Esophagus muscularis mucosa (tissue), 4 donors: ENCODE data around the gene KRTAP4-5. TPM values are rescaled to one million over a fixed set of nuclear protein-coding genes. Genes with fewer than 3 reads are reported as not detected.
"Not testable (repeated sequence)": the region's sequence is repeated elsewhere in the genome, so short reads cannot be mapped to it uniquely, and the experiment has no call there.

Experiments
- DNase-seq: peaks from one replicate; pipeline ENCODE4 v3.0.0-alpha.2; 2017; ENCODE audit errors: extremely low spot score
- H3K27ac ChIP-seq, 4 donors: fragments of 200-600 bp; sonication (generic); replicated peaks in 1 of 4; 1 replicate in 3 of 4; 2 replicates in 1 of 4; pipeline ENCODE4 v1.5.1; 2016 to 2019; ENCODE audit warnings: mild to moderate bottlenecking in 1 of 4
- H3K27me3 ChIP-seq, 4 donors: fragments of 200-600 bp; sonication (generic); one replicate each; pipeline versions ENCODE4 v1.5.1 to v1.6.0; 2016 to 2019
- H3K36me3 ChIP-seq, 4 donors: fragments of 200-600 bp; sonication (generic); one replicate each; pipeline ENCODE4 v1.5.1; 2016 to 2019
- H3K4me1 ChIP-seq, 4 donors: fragments of 200-600 bp; sonication (generic); one replicate each; pipeline ENCODE4 v1.5.1; 2016 to 2019
- H3K4me3 ChIP-seq, 4 donors: fragments of 200-600 bp; sonication (generic); 1 replicate in 2 of 4; 2 replicates in 2 of 4; pipeline ENCODE4 v1.5.1; 2016 to 2019; ENCODE audit warnings: mild to moderate bottlenecking in 4 of 4, moderate library complexity in 1 of 4
- H3K9me3 ChIP-seq, 4 donors: fragments of 200-600 bp; sonication (generic); 1 replicate in 3 of 4; 2 replicates in 1 of 4; pipeline ENCODE4 v1.5.1; 2016 to 2019
- EP300 ChIP-seq: sonication (generic); formaldehyde crosslinking; IDR thresholded peaks from one replicate; pipeline ENCODE4 v1.6.1; 2017; ENCODE audit warnings: antibody characterized with exemption
- POLR2A ChIP-seq: fragments of 450-650 bp; IDR thresholded peaks from one replicate; pipeline ENCODE4 v1.6.1; 2017; ENCODE audit warnings: antibody characterized with exemption, moderate library complexity, mild to moderate bottlenecking, low read depth
- POLR2AphosphoS5 ChIP-seq, 2 donors: sonication (generic); formaldehyde crosslinking; IDR thresholded peaks; one replicate each; pipeline ENCODE4 v1.6.1; 2017; ENCODE audit warnings: antibody characterized with exemption in 2 of 2
- WGBS: methylation state at CpG from one replicate; pipeline ENCODE4 v1.1.5; 2018; 5-methylcytosine and 5-hydroxymethylcytosine counted together
- intact Hi-C: fragments of 100-400 bp; cut with DNase I; formaldehyde crosslinking; loops from one replicate; pipeline ENCODE4 v1.15.1; 2023
- total RNA-seq, 4 donors: library from RNA; depleted of rRNA; stranded (reverse); fragments of >200 nt; gene quantifications; one replicate each; pipeline versions ENCODE4 v1.1.0 to v1.2.1, GENCODE V29; 2016
- TF ChIP-seq, protein P1 (sequence below), 3 experiments: fragments of 200-600 bp in 2 of 3; fragments of 450-650 bp in 1 of 3; sonication (generic) in 2 of 3; IDR thresholded peaks; one replicate each; pipeline ENCODE4 v1.5.1; 2017 to 2019; ENCODE audit warnings: antibody characterized with exemption in 3 of 3, mild to moderate bottlenecking in 2 of 3, moderate library complexity in 1 of 3

KRTAP4-5 gene
- total RNA-seq, 4 donors from 2014 or later, result not detected

DNA sequence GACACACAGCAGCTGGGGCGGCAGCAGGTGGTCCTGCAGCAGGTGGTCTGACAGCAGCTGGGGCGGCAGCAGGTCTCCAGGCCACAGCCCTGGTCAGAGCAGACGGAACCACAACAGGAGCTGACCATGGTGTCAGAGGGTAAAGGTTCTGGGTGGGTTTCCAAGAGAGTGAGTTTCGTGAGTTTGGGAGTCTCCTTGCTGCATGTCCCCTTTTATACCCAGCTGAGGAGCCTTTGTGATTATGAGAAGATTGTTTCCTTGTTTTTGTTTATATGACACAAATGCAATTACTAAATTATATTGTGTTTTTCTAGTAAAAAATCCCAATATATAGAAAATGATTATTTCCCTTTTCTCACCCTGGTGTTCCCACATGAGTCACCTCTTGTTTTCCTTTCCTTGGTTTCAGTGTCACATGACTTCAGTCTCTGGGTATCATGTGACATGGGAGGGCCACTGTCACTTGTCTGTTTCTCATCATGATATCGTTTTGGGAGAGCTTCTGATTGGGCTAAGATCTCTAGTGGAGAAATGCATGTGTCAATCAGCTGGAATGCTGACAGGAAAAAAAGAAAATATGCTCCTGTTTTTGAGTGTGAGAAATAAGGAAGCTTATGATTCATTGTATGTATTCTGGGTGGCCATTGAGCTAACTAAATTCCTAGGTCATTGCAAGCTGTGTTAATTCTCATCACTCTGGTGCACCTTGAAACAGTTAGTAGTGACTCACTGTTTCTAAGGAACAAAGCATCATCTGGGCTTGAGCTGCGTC is 9.1 kb downstream of the KRTAP4-5 start, which contains the start of gene KRTAP4-6:
KRTAP4-6 (minus strand) TSS at position 185 of the 772 bp plus-strand sequence; CDS start at position 128, 57 bp downstream.
- Histone ChIP-seq H3K27ac (no peak within 1 kb of the TSS), H3K9me3 (peaks cover 0 to 35% (median 12%) of the 10 kb centered on the region in 4 donors), H3K4me1 (no peaks in the 10 kb centered on the region), H3K36me3 (no peaks in the 10 kb centered on the region), H3K27me3 (peaks cover 0 to 7% (median 0%) of the 10 kb centered on the region in 4 donors), H3K4me3 (no peak within 1 kb of the TSS)
- intact Hi-C loops, result no loop called here
- TF ChIP-seq POLR2AphosphoS5 (IDR thresholded peaks at IDR 0.05) (no peak), EP300 (no peak), POLR2A (no peak)
- TF ChIP-seq, protein P1, sequence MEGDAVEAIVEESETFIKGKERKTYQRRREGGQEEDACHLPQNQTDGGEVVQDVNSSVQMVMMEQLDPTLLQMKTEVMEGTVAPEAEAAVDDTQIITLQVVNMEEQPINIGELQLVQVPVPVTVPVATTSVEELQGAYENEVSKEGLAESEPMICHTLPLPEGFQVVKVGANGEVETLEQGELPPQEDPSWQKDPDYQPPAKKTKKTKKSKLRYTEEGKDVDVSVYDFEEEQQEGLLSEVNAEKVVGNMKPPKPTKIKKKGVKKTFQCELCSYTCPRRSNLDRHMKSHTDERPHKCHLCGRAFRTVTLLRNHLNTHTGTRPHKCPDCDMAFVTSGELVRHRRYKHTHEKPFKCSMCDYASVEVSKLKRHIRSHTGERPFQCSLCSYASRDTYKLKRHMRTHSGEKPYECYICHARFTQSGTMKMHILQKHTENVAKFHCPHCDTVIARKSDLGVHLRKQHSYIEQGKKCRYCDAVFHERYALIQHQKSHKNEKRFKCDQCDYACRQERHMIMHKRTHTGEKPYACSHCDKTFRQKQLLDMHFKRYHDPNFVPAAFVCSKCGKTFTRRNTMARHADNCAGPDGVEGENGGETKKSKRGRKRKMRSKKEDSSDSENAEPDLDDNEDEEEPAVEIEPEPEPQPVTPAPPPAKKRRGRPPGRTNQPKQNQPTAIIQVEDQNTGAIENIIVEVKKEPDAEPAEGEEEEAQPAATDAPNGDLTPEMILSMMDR (IDR thresholded peaks at IDR 0.05), result no peak
- 79% methylated on average over 6 of the region's 6 CpGs for WGBS
- no peak for DNase-seq

DNA sequence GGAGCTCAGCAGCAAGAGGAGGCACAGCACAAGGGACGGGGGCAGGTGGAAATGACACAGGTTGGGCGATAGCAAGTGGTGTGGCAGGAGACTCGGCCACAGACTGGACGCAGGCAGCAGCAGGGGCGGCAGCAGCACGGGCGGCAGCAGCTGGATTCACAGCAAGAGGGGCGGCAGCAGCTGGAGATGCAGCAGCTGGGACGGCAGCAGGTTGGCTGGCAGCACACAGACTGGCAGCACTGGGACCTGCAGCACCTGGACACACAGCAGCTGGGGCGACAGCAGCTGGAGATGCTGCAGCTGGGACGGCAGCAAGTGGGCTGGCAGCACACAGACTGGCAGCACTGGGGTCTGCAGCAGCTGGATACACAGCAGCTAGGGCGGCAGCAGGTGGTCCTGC is 9.8 kb downstream of the KRTAP4-5 start:
- 87% methylated on average over 9 of the region's 12 CpGs for WGBS
- H3K27ac ChIP-seq, H3K27me3 ChIP-seq, H3K36me3 ChIP-seq, DNase-seq, intact Hi-C loops, H3K4me1 ChIP-seq, H3K4me3 ChIP-seq: not testable (repeated sequence)
- peaks cover 0 to 35% (median 12%) of the 10 kb centered on the region in 4 donors for H3K9me3 ChIP-seq

DNA sequence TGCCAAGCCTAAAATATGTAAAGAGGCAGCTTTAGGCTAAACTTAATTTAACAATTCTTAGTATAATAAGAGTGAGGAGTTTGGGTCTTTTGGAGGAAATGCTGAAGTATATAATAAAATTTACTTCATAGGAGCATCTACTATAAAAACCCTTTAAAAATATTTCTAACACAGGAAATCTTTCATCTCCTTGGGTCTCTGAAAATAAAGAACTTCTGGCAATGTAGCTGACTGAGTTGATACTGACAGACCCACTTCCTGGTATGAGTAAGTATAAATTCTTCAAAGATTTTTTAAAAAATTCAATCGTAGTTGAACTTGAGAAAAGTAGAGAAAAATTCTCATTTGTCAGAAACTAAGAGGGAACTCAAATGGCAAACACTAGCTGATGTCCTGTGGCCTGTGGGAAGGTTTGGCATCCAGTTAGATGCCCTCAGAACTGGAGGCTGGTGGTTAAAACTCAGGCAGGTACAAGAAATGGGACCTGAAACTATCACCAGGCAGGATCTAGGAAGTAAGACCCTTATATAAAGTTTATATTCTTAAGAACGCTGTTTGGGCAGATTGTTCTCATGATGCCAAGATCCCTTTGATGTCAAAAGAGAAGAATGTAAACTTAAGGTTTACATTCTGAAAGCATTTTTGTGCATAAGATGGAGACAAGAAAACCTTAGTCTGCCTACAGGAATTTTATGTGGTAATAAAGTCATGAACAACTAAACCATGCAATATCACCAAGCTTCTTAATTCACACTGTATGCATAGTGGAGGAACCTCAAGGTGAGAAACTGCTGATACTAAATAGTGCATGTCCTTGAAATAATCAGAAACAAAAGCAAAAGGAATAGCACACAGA is 15.5 kb downstream of the KRTAP4-5 start:
- 54% methylated on average over 2 of the region's 2 CpGs for WGBS

DNA sequence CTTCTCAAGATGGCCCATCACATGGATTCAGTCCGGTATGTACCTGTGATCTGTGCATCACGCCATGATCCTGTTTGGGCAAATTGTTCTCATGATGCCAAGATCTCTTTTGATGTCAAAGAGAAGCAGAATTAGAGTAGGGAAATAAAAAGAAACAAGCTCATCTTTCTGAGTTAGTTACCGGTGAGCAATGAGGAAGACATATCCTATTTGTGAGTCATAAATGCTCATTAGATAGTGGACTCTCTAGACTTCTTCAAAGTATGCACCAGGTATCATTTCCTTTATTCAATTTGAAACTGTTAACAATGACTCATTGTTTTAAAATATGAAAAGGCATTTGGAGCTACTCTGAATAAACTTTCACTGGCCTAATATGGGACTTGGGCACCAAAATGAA is 17.6 kb downstream of the KRTAP4-5 start:
- 81% methylated on average over 3 of the region's 3 CpGs for WGBS
- Histone ChIP-seq H3K4me3 (no peak overlapping the region), H3K9me3 (peaks cover 0 to 4% (median 0%) of the 10 kb centered on the region in 4 donors), H3K36me3 (no peaks in the 10 kb centered on the region), H3K27me3 (no peaks in the 10 kb centered on the region), H3K27ac (no peak overlapping the region), H3K4me1 (no peaks in the 10 kb centered on the region)
- intact Hi-C loops, result no loop called here
- no peak for DNase-seq
- TF ChIP-seq POLR2AphosphoS5 (IDR thresholded peaks at IDR 0.05), result no peak
- TF ChIP-seq EP300, result no peak
- TF ChIP-seq POLR2A, result no peak
- TF ChIP-seq, protein P1 (IDR thresholded peaks at IDR 0.05), result no peak

More for the DNA sequence above, 15.5 kb downstream of the KRTAP4-5 start:
- intact Hi-C loops, result no loop called here
- Histone ChIP-seq H3K36me3 (no peaks in the 10 kb centered on the region), H3K9me3 (peaks cover 0 to 6% (median 0%) of the 10 kb centered on the region in 4 donors), H3K27ac (no peak overlapping the region), H3K4me1 (no peaks in the 10 kb centered on the region), H3K27me3 (no peaks in the 10 kb centered on the region), H3K4me3 (no peak overlapping the region)
- no peak for DNase-seq
- TF ChIP-seq EP300, result no peak
- TF ChIP-seq POLR2AphosphoS5 (IDR thresholded peaks at IDR 0.05), result no peak
- no peak for TF ChIP-seq POLR2A
- TF ChIP-seq, protein P1 (IDR thresholded peaks at IDR 0.05), result no peak

DNA sequence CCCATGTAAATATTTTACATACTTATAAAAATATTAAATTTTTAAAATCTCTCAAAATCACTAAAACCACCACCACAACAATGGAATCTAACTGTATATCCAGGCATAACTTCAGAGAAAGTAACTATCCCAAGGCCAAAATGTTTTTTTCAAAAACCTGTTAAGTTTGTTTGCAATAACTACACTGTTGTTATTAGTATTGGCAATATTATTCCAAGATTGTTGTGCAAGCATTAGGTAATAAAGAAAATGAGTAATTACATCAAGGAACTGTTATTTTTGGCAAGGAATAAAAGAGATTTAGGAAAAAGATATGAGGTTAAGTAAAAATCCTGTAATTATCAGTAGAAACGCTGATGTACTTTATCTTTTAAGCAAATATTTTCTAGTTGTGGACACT is 22.3 kb downstream of the KRTAP4-5 start:
- 76% methylated on average over 1 of the region's 1 CpG for WGBS
- H3K9me3 ChIP-seq, result no peaks in the 10 kb centered on the region
- no peak overlapping the region for H3K27ac ChIP-seq
- intact Hi-C loops, result no loop called here
- peaks cover 0 to 9% (median 0%) of the 10 kb centered on the region in 4 donors for H3K27me3 ChIP-seq
- no peaks in the 10 kb centered on the region for H3K36me3 ChIP-seq
- H3K4me1 ChIP-seq, result no peaks in the 10 kb centered on the region
- TF ChIP-seq, protein P1 (IDR thresholded peaks at IDR 0.05), result no peak
- no peak for TF ChIP-seq POLR2AphosphoS5 (IDR thresholded peaks at IDR 0.05)
- TF ChIP-seq EP300, result no peak
- TF ChIP-seq POLR2A, result no peak
- DNase-seq, result no peak
- H3K4me3 ChIP-seq, result no peak overlapping the region
